ENCODE measurements around the gene GTF3C2. TPM values are rescaled to one million over a fixed set of nuclear protein-coding genes. Genes with fewer than 3 reads are reported as not detected.
A peak's percentile ranks its signal among the peaks of the same experiment; 100 is the strongest.
"Not testable (repeated sequence)": the region's sequence is repeated elsewhere in the genome, so short reads cannot be mapped to it uniquely, and the experiment has no call there.

GTF3C2 gene
- total RNA-seq, 4 donors from 2014 or later = 25.3 to 45.6 (median 40.5) TPM

DNA sequence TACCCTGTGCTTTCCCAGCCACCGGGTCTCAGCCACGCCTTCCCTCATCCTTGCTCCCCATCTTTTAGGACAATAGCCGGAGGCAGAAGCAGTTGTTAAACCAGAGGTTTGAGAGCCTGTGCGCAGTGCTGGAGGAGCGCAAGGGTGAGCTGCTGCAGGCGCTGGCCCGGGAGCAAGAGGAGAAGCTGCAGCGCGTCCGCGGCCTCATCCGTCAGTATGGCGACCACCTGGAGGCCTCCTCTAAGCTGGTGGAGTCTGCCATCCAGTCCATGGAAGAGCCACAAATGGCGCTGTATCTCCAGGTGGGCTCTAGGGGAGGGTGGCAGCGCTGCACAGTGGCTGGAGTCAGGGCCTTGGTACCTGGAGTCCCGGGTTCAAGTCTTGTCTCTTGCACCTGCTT, 51.0 kb downstream of the GTF3C2 start:
- intact Hi-C loops (cut with DNase I; ENCODE audit: low total_unique reads) = no loop called here
- peaks cover 0 to 4% (median 2%) of the 10 kb centered on the region in 3 donors for H3K27me3 ChIP-seq
- in situ Hi-C loops (cut with MboI; ENCODE audit: low sequenced_read_pairs in 4 of 4) = no loop called here

DNA sequence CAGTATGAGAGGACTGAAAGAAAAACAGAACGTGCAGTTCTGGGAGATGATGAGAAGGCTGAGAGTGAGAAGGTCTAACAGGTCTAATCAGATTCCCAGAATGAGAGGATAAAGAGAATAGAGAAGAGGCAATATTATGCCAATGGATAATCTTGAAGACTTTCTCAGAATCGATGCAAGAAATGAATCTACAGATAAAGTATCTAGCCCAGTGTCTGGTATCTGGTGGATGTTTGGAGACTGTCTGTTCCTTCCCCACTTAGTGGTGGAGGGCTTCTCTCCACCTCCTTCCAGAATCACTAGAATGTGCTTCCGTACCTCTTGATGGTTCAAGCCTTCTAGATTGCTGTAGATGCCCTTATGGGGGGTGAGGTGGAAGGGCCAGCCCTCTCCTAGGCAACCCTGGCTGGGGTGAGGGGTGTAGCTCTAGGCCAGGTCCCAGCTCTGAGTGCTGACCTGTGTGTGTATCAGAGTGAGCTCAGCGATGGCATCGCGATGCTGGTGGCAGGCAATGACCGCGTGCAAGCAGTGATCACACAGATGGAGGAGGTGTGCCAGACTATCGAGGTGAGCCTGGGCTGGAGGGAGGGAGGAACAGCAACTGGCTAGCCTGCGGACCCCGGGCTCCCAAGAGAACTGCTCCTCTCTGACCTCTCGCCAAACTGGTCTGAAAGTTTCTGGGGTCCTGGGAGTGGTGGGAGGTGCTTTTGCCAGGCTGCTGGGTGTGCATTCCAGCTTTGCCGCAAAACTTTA, 51.9 kb downstream of the GTF3C2 start:
- H3K27ac ChIP-seq = peak overlapping the region; percentile 58 to 99 (median 92)
- DNase-seq (no peak), ATAC-seq (no peak)
- intact Hi-C loops (cut with DNase I; ENCODE audit: low total_unique reads) = no loop called here
- no peaks in the 10 kb centered on the region for H3K9me3 ChIP-seq
- peaks cover 0 to 58% of the 10 kb centered on the region in 2 donors for H3K36me3 ChIP-seq
- in situ Hi-C loops (cut with MboI; ENCODE audit: low sequenced_read_pairs in 4 of 4) = no loop called here
- peaks cover 18 to 30% of the 10 kb centered on the region in 2 donors for H3K4me1 ChIP-seq
- H3K27me3 ChIP-seq = peaks cover 0 to 4% (median 2%) of the 10 kb centered on the region in 3 donors
- H3K4me3 ChIP-seq = no peak overlapping the region
- TF ChIP-seq, protein P1, sequence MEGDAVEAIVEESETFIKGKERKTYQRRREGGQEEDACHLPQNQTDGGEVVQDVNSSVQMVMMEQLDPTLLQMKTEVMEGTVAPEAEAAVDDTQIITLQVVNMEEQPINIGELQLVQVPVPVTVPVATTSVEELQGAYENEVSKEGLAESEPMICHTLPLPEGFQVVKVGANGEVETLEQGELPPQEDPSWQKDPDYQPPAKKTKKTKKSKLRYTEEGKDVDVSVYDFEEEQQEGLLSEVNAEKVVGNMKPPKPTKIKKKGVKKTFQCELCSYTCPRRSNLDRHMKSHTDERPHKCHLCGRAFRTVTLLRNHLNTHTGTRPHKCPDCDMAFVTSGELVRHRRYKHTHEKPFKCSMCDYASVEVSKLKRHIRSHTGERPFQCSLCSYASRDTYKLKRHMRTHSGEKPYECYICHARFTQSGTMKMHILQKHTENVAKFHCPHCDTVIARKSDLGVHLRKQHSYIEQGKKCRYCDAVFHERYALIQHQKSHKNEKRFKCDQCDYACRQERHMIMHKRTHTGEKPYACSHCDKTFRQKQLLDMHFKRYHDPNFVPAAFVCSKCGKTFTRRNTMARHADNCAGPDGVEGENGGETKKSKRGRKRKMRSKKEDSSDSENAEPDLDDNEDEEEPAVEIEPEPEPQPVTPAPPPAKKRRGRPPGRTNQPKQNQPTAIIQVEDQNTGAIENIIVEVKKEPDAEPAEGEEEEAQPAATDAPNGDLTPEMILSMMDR (IDR thresholded peaks at IDR 0.05 in 4 of 5, conservative IDR thresholded peaks at IDR 0.05 in 1 of 5) = no peak
- TF ChIP-seq POLR2A (IDR thresholded peaks at IDR 0.05) = no peak

More for the DNA sequence above, 51.0 kb downstream of the GTF3C2 start:
- ATAC-seq = no peak
- TF ChIP-seq, protein P1 (IDR thresholded peaks at IDR 0.05 in 4 of 5, conservative IDR thresholded peaks at IDR 0.05 in 1 of 5) = no peak
- no peak for TF ChIP-seq POLR2A (IDR thresholded peaks at IDR 0.05)
- Histone ChIP-seq H3K36me3 (peaks cover 0 to 50% of the 10 kb centered on the region in 2 donors), H3K4me3 (no peak overlapping the region), H3K9me3 (no peaks in the 10 kb centered on the region), H3K4me1 (peaks cover 18 to 29% of the 10 kb centered on the region in 2 donors), H3K27ac (peak overlapping the region in 3 of 4 donors; percentile 58 to 97 (median 88))
- DNase-seq = no peak

DNA sequence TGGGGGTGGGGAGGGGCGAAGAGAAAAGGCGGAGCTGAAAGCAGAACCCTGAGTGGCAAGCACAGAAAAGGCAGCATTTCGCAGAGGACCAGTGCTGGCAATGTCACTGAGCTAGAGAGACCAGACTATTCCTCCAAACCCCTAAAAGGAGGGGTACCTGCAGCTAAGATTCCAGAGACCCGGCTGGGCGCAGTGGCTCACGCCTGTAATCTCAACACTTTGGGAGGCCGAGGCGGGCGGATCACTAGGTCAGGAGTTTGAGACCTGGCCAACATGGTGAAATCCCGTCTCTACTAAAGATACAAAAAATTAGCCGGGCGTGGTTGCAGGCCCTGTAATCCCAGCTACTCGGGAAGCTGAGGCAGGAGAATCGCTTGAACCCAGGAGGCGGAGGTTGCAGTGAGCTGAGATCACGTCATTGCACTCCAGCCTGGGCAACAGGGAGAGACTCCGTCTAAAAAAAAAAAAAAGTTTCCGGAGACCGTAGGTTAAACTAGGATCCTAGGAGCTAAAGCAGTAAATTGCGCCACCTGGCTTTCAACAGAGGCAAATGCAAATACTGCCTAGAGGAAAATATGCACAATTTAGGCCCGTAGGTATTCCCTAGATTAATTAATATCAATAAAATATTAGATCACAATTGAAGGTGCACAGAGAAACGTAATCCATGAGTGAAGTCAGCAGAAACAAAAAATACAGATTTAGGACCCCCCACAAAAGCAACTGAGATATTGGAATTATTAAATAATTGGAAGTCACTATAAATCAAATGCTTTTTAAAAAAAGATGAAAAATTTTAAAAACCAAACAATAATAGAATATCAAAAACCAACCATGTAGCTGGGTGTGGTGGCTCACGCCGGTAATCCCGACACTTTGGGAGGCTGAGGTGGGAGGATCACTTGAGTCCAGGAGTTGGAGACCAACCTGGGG, 53.2 kb downstream of the GTF3C2 start:
- H3K9me3 ChIP-seq = no peaks in the 10 kb centered on the region
- in situ Hi-C loops (cut with MboI; ENCODE audit: low sequenced_read_pairs in 4 of 4) = no loop called here
- H3K27me3 ChIP-seq = peaks cover 0 to 4% (median 2%) of the 10 kb centered on the region in 3 donors
- peaks cover 14 to 38% of the 10 kb centered on the region in 2 donors for H3K4me1 ChIP-seq
- ATAC-seq (peak; percentile 64 to 72), DNase-seq (peak in 1 of 2 donors; percentile 67)
- peaks cover 0 to 71% of the 10 kb centered on the region in 2 donors for H3K36me3 ChIP-seq
- peak overlapping the region; percentile 58 to 99 (median 92) for H3K27ac ChIP-seq
- TF ChIP-seq, protein P1 (IDR thresholded peaks at IDR 0.05 in 4 of 5, conservative IDR thresholded peaks at IDR 0.05 in 1 of 5) = peak; percentile 82 to 89 (median 86)
- no peak for TF ChIP-seq POLR2A (IDR thresholded peaks at IDR 0.05)
- intact Hi-C loops (cut with DNase I; ENCODE audit: low total_unique reads) = loop anchor here (1.0 kb wide), 2 partner anchors 23 to 39 kb away; no protein-coding TSS in a partner anchor
- H3K4me3 ChIP-seq = peak overlapping the region in 3 of 4 donors; percentile 5 to 20 (median 12)

DNA sequence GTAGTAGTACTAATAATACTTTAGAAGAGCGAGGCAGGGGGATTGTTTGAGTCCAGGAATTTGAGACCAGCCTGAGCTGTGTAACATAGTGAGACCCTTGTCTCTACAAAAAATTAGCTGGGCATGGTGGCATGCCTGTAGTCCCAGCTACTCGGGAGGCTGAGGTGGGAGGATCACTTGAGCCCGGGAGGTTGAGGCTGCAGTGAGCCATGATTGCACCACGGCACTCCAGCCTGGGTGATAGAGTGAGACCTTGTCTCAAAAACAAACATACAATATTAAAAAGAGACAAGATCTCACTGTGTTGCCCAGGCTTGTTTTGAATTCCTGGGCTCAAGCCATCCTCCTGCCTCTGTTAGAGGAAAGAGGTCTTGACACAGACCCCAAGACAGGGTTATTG, 56.0 kb downstream of the GTF3C2 start:
- peaks cover 0 to 56% of the 10 kb centered on the region in 2 donors for H3K36me3 ChIP-seq
- intact Hi-C loops (cut with DNase I; ENCODE audit: low total_unique reads) = not testable (repeated sequence)

More for the DNA sequence above, 56.0 kb downstream of the GTF3C2 start:
- DNase-seq; H3K9me3 ChIP-seq; H3K4me3 ChIP-seq; in situ Hi-C loops (cut with MboI; ENCODE audit: low sequenced_read_pairs in 4 of 4); H3K27me3 ChIP-seq; ATAC-seq: not testable (repeated sequence)
- Histone ChIP-seq H3K27ac (peak overlapping the region; percentile 58 to 99 (median 92)), H3K4me1 (peaks cover 23 to 61% of the 10 kb centered on the region in 2 donors)

Measured in gastrocnemius medialis (tissue), 4 donors.